C4-2B (cell line): ENCODE data around the gene BMP7.
A peak's percentile ranks its signal among the peaks of the same experiment; 100 is the strongest.

Experiments
- H3K27ac ChIP-seq: fragments of 450-650 bp; 2 replicates; pipeline ENCODE4 v1.5.1; 2017
- ZFX ChIP-seq: fragments of 450-650 bp; IDR thresholded peaks from 2 replicates; pipeline ENCODE4 v1.6.1; 2017
- TF ChIP-seq, protein P1 (sequence below): fragments of 450-650 bp; conservative IDR thresholded peaks from 2 replicates; pipeline ENCODE4 v1.5.1; 2017; ENCODE audit warnings: mild to moderate bottlenecking

Gene BMP7

GRCh38 chr20:57147185-57147584, 119.3 kb downstream of the BMP7 start:
- TF ChIP-seq ZFX, result no peak
- TF ChIP-seq, protein P1, sequence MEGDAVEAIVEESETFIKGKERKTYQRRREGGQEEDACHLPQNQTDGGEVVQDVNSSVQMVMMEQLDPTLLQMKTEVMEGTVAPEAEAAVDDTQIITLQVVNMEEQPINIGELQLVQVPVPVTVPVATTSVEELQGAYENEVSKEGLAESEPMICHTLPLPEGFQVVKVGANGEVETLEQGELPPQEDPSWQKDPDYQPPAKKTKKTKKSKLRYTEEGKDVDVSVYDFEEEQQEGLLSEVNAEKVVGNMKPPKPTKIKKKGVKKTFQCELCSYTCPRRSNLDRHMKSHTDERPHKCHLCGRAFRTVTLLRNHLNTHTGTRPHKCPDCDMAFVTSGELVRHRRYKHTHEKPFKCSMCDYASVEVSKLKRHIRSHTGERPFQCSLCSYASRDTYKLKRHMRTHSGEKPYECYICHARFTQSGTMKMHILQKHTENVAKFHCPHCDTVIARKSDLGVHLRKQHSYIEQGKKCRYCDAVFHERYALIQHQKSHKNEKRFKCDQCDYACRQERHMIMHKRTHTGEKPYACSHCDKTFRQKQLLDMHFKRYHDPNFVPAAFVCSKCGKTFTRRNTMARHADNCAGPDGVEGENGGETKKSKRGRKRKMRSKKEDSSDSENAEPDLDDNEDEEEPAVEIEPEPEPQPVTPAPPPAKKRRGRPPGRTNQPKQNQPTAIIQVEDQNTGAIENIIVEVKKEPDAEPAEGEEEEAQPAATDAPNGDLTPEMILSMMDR, result no peak
- no peak overlapping the region for H3K27ac ChIP-seq

- TF ChIP-seq ZFX, result no peak
- TF ChIP-seq, protein P1, result no peak
- H3K27ac ChIP-seq, result no peak overlapping the region
Measured at GRCh38 chr20:57146155-57146554, 120.3 kb downstream of the BMP7 start.

- TF ChIP-seq ZFX, result no peak
- TF ChIP-seq, protein P1, result no peak
- H3K27ac ChIP-seq, result no peak overlapping the region
Measured at GRCh38 chr20:57145089-57145631, 121.3 kb downstream of the BMP7 start.

- no peak for TF ChIP-seq ZFX
- TF ChIP-seq, protein P1, result no peak
Measured at GRCh38 chr20:57143173-57143572, 123.3 kb downstream of the BMP7 start.

DNA sequence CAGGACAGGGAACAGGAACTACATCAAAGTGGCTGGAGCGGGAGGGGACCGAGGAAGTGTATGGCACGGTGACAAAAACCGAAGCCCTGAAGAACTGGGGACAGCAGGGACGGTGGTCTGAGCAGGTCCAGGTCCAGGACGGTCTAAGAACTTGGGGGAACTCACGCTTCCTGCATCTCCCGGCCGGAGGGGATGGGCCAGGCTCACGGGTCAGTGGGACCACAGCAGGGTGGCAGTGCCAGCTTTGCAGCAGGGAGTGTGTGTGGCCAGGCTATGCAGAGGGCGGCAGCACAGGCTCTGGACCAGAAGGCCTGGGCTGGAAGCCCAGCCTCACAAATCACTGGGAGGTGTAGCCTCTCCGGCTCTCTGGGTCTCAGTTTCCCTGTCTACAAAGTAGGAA, 123.8 kb downstream of the BMP7 start:
- TF ChIP-seq ZFX, result no peak
- TF ChIP-seq, protein P1, result no peak
- H3K27ac ChIP-seq, result peak overlapping the region; percentile 72

More at GRCh38 chr20:57143173-57143572, 123.3 kb downstream of the BMP7 start:
- H3K27ac ChIP-seq, result peak overlapping the region; percentile 72

GRCh38 chr20:57141492-57141891, 124.9 kb downstream of the BMP7 start:
- no peak for TF ChIP-seq ZFX
- TF ChIP-seq, protein P1, result no peak
- H3K27ac ChIP-seq, result no peak overlapping the region

DNA sequence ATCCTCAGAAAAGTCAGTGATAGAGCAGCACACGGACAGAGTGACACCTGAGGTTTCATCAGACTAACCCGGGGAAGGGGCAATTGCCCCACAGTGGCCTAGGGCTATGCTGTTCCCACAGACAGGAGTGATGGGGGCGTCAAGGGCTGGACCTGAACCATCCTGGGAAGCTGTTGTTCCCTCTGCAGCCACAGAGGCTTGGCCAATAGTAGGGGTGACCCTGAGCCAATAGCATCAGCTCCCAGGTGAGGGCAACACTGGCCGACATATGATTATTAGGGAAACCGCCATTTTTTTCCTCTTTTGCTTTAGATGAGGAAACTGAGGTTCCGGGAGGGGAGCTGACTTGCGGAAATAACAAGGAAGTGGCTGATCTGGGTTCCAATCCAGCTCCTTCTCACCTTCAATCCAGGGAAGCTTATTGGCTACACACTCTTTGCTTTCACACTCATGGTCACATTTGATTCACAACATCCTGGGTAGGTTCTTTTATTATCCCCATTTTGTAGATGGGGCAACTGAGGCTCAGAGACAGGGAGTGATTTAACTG, 126.0 kb downstream of the BMP7 start:
- TF ChIP-seq ZFX, result no peak
- TF ChIP-seq, protein P1, result no peak
- no peak overlapping the region for H3K27ac ChIP-seq
